LHCN-M2 (cell line): ENCODE data around the gene MARCHF3. TPM values are rescaled to one million over a fixed set of nuclear protein-coding genes. Genes with fewer than 3 reads are reported as not detected.
"Not testable (repeated sequence)": the region's sequence is repeated elsewhere in the genome, so short reads cannot be mapped to it uniquely, and the experiment has no call there.

Experiments
- DNase-seq: peaks from one replicate; pipeline ENCODE4 v3.0.0-alpha.2; 2012; ENCODE audit warnings: low read depth
- total RNA-seq: library from RNA; depleted of rRNA; stranded (reverse); fragments of >200 nt; gene quantifications from 2 replicates; pipeline ENCODE4 v1.2.3, GENCODE V29; 2014

The MARCHF3 gene
- total RNA-seq, 1 experiment from 2014 or later: 13.7 TPM

DNA sequence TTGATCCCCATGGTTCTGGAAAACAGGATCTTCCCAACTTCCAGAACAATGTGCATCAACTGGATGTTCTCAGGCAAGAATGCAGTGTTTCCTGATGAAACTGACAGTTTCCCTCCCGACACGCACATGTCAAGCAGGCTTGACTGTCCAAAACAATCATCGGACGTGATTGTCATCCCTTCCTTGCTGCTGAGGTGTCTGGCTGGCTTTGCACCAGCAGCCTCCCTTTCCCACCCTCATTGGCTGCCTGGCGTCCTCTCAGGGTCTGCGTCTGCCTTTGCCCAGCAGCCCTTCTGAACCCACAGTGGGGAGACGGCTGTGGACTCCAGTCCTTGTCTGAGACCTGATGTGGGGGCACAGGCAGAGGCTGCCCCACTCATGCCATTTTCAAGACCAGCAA is 110.8 kb downstream of the MARCHF3 start:
- DNase-seq: no peak

DNA sequence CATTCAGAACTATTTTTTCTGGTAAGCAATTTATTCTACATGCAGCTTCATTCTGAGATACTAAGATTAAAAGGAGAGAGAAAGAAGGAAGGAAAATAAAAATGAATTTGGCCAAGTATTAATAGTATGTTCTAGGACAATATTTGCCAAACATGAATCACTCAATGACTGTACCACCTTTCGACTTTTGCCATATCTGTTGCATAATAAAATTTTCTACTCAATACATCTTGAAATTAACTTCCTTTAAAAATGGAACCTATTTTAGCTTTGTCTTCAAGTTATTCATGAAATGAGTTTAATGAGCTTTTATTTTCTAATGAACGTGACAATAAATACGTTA is 111.8 kb downstream of the MARCHF3 start:
- DNase-seq: no peak

DNA sequence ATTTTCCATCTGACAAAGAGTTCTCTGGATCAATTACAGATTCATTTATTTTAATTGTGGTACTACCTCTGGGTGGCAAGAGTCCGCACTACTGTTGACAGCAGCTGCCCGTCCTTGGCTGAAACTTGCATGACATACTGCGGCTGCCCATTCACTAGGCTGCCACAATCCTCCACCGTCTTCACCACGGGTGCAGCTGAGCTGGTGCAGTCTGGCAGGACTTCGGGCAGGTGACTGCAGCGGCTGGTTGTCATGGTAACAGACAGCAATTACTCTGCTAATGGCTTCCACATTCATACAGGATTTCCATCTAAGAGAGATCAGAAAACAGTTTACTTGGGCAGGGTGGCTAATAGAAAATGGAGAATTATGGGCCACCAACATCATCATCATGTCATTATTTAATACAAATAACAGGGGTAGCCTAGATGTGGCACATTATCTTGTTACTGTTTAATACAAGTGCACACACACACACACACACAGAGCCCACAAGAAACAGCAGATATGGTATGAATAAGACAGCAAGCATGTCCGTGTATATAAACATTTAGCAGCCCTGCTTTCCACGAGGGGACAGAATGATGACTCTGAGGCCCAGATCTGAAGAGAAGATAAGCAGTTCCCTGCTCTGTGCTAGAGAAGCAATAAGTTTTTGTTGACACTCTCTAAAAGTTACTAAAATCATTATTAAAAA is 112.3 kb downstream of the MARCHF3 start:
- no peak for DNase-seq

DNA sequence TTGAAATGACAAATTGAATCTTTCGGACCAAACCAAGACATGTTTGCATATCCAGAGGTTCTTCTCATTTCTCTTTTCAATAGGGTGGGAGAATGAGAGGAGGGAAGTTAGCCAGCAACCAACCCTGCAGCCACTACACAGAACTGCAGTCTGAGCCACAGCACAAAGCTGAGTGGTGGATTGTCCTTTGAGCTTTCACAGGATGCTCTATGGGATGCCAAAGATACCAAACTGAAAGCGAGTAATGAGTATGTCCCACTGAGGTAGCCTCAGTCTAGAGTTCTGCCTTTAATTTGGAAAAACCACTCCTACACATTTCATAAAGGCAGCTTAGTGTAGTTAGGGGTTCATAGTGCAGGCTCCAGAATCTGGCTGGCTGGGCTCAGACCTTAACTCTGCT is 114.9 kb downstream of the MARCHF3 start:
- no peak for DNase-seq

DNA sequence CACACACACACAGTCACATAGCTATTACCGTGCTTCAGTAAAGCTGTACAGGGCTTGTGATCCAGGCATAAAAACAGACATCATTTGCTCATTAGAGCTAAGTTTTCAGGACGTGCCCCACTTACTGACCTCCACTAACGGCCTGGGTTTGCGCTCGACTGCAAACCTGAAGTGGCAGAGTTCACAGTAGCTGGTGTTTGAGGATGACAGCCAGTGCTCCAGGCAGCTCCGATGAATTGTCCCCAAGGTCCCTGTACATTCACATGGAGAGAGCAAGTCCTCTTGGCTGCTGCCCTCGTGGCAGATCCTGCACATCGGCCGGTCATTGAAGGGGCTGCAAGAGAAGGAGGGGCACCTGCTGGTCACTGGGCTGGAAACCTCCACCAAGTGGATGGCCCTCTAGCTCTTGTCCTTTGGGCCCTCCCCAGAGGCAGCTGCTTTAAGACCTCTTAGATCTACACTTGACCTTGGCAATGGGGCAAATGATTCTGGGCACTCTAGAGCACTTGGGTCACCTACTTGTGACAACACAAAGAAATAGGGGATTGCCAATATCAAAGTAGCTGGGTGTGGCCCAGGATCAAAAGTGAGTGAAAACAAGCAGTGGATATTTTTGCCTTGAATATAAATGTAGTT is 115.4 kb downstream of the MARCHF3 start:
- no peak for DNase-seq

DNA sequence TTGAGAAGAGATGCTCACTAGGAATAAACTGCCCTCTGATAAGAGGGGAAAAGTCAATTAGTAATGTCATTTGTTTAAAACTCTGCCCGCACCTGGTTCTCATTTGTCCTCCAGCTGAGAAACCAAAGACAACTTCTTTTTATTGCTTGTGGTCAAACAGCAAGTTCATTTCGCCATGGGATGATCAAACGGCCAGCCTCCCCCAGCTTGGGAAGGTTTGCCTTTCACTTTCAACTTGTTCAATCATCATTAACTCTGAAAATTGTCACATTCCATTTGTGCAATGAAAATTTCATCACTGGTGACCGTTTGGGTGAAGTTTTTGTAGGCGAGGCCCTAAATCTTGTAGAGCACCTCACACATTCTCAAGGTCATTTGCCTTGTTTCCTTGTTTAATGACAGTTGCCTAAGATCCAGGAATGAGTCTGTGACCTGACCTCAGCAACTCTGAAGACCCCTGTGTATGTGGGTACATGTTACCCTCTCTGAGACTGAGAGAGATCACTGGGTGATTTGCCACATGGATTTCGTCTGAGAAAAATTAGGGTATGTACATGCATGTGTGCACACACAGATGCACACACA is 117.7 kb downstream of the MARCHF3 start:
- DNase-seq: no peak

DNA sequence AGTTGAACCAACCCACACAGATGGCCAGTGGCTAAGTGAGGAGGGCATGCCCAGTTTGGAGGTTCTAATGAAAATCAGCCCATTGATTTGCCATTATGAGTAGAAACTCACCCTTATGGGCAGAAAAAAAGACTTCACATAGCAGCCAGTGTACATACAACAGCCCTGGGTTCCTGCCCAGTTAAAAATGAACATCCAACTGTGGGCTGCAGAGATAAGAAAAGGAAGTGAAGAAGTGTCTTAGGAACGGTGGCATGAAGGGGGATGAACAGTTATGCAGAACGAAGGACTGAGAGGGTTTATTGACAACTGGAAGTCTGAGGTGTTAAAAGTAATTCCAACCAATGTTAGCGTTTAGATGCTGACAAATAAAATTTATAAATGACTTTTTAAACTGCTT is 118.4 kb downstream of the MARCHF3 start:
- no peak for DNase-seq

DNA sequence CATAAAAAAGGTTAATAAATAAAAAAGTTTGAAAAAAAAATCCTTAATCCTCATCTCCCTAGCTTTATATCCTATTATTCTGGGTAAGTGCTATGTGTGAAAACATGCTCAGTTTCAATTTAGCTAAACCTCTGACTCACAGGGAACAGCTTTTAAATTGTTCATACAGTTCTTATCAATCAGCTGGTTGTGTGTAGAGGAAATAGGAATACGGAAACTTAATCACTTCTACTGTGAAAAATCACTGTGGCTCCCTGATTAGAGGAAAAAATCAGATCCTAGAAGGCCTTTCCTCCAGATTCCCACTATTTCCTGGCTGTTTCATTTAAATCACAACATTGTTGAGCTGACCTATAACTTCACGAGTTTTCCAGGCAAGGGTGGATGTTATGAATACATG is 120.5 kb downstream of the MARCHF3 start:
- no peak for DNase-seq

DNA sequence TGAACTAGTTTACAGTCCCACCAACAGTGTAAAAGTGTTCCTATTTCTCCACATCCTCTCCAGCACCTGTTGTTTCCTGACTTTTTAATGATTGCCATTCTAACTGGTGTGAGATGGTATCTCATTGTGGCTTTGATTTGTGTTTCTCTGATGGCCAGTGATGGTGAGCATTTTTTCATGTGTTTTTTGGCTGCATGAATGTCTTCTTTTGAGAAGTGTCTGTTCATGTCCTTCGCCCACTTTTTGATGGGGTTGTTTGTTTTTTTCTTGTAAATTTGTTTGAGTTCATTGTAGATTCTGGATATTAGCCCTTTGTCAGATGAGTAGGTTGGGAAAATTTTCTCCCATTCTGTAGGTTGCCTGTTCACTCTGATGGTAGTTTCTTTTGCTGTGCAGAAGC is 126.0 kb downstream of the MARCHF3 start:
- DNase-seq: not testable (repeated sequence)

DNA sequence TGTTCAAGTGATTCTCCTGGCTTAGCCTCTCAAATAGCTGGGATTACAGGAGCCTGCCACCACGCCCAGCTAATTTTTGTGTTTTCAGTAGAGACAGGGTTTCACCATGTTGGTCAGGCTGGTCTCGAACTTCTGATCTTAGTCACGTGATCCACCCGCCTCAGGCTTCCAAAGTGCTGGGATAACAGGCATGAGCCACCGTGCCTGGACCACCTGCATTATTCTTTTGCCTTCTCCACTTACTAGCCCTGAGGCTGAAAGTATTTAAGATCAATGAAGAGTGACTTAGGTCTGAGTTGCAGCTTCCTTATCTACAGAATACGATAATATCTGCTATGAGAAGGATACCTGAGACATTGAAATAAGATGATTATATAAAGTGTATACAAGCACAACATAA is 129.6 kb downstream of the MARCHF3 start:
- no peak for DNase-seq

DNA sequence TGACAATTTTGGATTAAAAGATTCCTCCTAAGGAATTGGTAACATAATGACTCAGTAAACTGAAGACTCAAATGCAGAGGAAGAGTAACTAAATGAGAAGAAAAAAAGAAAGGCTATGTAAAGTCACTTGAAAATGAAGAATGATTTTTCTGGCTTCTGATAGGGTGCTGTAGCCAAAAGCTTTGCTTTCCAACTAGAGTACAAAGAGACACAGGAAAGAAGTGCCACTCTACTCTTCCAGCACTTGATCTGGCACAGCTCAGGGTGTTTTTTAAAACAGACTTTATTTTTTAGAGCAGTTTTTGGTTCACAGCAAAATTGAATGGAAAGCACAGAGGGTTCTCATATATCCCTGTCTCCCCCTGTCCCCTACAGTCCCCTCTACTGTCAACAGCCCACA is 130.9 kb downstream of the MARCHF3 start:
- no peak for DNase-seq

DNA sequence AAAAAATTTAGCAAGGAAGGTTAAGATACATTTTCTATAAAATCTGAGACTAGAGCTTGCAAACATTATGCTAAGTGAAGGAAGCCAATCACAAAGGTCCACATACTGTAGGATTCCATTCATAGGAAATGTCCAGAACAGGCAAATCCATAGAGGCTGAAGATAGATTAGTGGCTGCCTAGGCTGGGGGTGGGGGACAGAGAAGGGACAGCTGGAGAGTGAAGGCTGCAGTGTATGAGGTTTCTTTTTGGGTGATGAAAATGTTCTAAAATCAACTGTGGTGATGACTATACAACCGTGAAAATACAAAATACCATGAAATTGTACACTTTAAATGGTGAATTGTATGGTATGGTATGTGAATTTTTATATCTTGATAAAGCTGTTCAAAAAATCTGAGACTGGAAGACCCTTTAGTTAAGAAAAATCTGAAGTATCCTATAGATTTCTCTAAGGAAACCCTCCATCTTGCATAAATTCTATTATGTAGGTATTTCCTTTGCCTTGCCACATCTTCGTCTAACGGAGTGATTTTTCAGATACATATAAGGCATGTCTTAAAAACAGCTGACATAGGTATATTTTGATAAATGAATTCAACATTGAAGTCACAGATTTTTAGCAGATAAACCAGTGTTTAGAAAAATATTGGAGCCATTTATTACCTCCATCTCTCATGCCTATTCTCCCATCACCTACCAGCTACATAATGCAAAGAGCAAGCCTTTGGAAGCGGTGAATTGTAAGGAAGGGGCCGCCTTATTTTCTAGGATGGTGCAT is 132.3 kb downstream of the MARCHF3 start:
- no peak for DNase-seq

DNA sequence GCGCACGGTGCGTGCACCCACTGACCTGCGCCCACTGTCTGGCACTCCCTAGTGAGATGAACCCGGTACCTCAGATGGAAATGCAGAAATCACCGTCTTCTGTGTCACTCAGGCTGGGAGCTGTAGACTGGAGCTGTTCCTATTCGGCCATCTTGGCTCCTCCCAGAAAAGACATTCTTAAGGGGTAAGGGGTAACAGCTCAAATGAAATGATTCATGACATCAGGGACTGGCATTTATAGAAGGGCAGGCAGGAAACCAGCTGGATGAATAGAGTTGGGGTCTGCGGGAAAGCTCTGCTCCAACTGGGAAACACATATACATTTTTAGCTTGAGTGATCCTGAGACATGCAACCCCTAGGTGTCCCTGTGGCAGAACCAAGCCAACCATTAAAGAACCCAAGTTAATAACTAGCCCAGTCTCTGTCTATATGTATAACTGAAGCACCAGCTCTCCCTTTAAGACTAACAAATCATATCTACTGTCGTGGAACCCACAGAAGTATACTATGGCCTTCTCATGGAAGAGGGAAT is 134.1 kb downstream of the MARCHF3 start:
- DNase-seq: no peak

DNA sequence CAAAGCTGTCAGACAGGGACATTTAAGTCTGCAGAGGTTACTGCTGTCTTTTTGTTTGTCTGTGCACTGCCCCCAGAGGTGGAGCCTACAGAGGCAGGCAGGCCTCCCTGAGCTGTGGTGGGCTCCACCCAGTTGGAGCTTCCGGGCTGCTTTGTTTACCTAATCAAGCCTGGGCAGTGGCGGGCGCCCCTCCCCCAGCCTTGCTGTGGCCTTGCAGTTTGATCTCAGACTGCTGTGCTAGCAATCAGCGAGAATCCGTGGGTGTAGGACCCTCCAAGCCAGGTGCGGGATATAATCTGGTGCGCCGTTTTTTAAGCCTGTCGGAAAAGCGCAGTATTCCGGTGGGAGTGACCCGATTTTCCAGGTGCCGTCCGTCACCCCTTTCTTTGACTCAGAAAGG is 134.6 kb downstream of the MARCHF3 start:
- DNase-seq: not testable (repeated sequence)

DNA sequence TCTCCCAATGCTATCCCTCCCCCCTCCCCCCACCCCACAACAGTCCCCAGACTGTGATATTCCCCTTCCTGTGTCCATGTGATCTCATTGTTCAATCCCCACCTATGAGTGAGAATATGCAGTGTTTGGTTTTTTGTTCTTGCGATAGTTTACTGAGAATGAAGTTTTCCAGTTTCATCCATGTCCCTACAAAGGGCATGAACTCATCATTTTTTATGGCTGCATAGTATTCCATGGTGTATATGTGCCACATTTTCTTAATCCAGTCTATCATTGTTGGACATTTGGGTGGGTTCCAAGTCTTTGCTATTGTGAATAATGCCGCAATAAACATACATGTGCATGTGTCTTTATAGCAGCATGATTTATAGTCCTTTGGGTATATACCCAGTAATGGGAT is 139.9 kb downstream of the MARCHF3 start:
- DNase-seq: not testable (repeated sequence)

DNA sequence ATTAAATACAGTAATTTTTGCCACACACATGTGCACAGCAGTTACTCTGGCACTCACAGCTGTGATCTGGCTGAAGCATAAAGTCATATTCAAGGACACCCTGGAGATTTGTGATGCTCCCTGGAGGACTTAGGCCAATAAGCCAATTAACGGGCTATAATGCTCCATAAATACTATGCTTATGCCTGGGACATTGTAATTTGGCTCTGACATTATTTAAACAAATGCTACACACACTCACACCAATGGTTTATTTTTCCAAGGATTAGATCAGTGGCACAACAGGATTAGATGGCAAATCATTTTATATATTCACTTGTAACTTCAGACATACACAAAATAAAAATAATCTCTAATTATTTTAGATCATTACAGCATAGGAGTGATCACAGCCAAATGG is 142.2 kb downstream of the MARCHF3 start:
- DNase-seq: no peak

DNA sequence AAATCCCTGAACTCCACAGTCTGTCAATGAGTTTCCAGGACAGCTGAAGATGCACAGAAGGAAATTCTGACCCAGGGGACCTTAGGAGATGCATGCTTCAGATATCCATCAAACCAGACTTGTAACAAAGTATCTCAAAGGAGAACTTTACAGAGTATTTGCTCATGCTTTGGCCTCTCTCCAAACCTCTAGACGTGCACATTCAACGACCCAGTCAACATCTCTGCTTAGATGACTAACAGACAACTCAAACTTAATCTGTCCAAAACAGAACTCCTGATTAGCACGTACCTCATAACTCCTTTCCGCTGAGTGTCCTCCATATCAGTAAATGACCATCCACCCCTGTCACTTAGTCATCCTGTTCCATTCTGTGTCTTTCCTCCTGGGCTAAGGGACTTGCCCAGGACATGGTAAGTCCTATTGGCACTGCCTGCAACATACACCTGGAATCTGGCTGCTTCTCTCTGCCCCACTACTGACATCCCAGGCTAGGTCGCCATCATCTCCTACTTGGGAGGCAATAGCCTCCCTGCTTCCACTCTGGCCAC is 146.0 kb downstream of the MARCHF3 start:
- peak; percentile 97 for DNase-seq

DNA sequence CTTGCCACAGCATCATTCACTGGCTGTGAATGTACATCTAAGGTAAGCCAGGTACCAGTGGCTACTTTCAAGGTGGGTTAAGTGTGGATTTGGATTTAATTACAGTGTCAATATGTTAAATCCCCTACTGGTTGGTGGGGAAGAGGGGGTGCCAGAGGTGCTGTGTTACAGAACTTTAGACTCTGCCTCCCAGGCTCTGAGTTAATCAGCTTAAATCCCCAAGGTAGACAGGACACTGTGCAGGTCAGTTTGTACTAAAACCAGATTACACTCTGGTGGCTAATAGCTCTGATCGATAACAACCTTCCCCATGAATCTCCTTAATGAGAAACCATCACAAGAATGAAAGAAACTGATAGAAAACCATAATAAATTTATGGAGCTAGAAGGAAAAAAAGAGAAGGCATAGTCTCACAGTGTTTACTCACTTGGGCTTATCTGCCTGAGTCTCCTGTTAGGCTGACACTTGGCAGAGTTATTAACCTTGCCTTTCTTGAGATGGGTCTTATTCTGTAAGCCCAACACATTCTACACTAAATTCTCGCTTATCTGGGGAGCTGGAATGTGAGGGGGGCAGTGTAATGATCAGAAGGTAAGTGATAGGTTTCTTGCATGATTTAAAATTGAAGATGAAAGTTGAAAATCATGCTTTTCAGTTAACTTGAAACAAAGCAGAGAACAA is 146.7 kb downstream of the MARCHF3 start:
- no peak for DNase-seq

DNA sequence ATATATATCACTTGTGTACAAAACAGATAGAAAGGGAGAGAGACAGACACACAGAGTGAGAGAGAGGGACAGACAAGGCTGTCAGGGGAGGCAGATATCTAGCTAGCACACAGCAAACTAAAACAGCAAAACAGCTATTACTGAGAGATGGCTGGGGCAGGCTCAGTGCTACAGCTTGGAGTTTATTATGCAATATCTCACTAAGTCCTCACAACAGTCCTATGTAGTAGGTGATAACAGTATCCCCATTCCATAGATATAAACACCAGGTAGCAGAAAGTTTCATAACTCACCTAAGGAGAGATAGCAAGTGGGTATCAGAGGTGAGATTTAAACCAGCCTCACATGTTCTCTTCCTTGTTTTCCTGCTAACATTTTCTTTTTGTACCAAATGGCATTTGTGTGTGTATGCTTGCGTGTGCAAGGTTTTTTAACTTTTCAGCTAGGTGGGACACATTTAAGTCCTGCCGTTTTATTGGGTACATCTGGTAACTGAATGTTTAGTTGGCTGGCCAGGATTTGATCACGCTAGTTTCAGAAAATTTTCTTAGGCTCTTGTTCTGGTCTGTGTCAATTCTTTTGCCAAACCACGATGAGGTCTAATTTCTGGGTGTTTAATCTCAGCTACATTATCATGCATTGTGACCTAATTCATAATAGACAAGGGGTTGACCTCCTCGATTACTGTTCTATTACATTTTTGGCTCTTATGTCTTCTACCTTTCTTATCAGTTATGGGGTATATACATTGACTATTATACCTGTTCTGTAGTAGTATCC is 148.3 kb downstream of the MARCHF3 start:
- DNase-seq: no peak

DNA sequence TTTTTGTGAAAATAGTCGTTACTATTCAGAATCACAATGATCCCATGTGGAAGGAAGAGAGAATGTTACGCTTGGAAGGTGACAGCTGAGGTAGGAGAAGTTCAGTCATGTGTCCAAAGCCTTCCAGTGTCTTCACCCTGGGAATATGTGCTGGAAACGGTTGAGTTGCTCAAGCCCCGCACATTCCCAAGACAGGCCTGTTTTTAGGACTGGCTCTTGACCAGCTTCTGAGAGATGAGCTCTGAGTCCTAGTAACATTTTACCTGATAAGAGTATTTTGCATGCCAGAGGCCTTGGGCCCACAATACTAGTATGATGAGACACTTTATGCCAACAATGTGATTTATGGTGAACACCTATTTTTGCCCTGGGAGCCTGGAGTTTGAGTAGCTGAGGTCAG is 151.7 kb downstream of the MARCHF3 start:
- DNase-seq: no peak

DNA sequence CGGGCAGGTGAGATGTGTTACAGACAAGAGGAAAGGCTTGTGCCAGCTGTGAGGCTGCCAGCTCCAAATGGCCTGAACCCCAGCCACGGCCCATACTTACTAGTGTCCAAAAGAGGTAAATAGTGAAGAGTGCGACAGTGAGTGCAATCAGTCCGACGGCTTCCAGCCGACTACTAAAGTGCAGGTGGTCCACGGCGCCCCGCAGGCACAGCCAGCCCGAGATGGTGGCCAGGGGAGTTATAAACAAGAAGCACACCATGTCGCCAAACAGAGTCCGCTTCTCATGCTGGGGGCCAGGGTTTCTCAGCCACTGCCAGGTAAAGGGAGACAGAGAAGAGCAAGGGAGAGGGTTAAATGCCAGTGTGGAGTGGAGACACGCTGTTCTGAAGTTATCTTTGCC is 152.3 kb downstream of the MARCHF3 start:
- no peak for DNase-seq
